ENCODE results near the gene PVR.
"Not testable (repeated sequence)": the region's sequence is repeated elsewhere in the genome, so short reads cannot be mapped to it uniquely, and the experiment has no call there.

The PVR gene

DNA sequence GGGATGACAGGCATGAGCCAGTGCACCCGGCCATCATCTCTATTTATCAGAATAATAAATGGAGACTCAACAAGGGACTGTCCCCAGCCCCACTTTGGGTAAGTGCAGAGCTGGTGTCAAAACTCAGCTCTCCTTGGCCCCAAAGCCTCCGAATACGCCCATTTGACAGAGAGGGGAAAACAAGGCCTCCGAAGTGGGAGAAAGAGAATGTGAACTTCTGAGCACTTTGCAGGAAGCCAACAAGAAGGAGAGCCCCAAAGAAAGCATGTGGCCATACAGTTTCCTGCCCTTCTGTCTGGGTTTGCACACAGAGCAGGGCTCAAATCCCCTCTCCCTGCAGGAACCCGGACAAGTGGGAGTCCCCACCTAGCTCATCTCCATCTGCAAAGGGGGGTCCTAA, 56.8 kb downstream of the PVR start:
- no peak for FAIRE-seq
- TF ChIP-seq POLR2A (IDR thresholded peaks at IDR 0.05; ENCODE audit: low read depth, low read length) = no peak
- DNase-seq (ENCODE audit: insufficient read length, low spot score) = no peak

DNA sequence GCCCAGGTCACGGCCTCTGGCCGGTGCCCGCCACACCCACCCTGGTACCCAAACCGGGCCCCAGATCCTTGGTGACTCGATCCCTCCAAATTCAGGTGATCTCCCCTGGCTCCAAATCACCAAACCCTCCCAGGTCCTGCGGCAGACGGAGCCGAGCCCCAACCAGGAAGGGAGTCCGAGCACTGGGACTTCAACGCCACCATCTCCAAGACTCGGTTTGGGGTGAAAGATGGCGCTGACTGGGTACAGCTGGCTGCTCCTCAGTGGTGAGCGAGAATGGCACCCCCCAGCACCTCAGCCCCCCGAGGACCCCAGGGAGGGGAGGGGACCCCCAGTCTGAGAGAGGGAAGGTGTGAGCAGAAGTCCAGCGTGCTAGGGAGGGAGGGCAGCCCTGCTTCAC, 57.5 kb downstream of the PVR start:
- FAIRE-seq = no peak
- TF ChIP-seq POLR2A (IDR thresholded peaks at IDR 0.05; ENCODE audit: low read depth, low read length) = no peak

GRCh38 chr19:44702551-44703176, 59.0 kb downstream of the PVR start:
- TF ChIP-seq POLR2A (IDR thresholded peaks at IDR 0.05; ENCODE audit: low read depth, low read length) = no peak
- DNase-seq (ENCODE audit: insufficient read length, low spot score) (no peak), FAIRE-seq (no peak)

More for the DNA sequence above, 57.5 kb downstream of the PVR start:
- DNase-seq (ENCODE audit: insufficient read length, low spot score) = no peak

DNA sequence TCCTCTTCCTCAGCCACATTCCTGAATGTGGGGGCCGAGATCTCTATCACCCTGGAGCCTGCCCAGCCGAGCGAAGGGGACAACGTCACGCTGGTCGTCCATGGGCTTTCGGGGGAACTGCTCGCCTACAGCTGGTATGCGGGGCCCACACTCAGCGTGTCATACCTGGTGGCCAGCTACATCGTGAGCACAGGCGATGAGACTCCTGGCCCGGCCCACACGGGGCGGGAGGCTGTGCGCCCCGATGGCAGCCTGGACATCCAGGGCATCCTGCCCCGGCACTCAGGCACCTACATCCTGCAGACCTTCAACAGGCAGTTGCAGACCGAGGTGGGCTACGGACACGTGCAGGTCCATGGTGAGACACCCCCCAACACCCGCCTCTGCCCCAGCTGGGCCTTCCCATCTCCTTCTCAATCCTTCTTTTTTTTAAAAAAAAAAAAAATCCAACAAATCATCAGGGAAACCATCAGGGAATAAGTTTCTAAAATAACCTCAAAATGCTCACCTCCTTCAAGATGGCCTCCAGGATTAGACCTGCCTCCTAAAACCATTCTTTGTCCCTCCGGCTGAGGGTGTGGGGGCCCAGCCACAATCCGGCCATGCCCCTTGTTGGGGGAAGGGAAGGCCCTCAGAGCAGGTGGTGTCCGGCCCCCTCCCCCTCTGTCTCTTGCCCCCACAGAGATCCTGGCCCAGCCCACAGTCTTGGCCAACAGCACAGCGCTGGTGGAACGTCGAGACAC, 59.8 kb downstream of the PVR start:
- no peak for TF ChIP-seq POLR2A (IDR thresholded peaks at IDR 0.05; ENCODE audit: low read depth, low read length)
- DNase-seq (ENCODE audit: insufficient read length, low spot score) (no peak), FAIRE-seq (no peak)

DNA sequence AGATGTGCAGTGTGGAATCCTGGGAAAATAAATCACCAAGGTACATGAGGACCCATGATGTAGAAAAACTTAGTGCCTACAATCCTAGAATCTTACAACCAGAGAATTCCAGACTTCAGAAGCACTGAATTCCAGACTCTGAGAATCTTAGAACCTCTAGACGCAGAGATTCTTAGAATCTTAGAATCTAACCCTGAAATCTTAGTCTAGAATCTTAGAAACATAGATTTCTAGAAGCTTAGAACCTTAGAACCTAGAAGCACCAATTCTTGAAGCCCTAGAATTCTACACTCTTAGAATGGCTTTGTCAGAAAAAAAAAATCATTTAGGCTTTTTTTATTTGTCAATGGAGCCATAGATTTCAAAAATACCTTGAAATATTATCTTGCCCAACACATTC, 61.3 kb downstream of the PVR start:
- FAIRE-seq (no peak), DNase-seq (ENCODE audit: insufficient read length, low spot score) (no peak)
- no peak for TF ChIP-seq POLR2A (IDR thresholded peaks at IDR 0.05; ENCODE audit: low read depth, low read length)

DNA sequence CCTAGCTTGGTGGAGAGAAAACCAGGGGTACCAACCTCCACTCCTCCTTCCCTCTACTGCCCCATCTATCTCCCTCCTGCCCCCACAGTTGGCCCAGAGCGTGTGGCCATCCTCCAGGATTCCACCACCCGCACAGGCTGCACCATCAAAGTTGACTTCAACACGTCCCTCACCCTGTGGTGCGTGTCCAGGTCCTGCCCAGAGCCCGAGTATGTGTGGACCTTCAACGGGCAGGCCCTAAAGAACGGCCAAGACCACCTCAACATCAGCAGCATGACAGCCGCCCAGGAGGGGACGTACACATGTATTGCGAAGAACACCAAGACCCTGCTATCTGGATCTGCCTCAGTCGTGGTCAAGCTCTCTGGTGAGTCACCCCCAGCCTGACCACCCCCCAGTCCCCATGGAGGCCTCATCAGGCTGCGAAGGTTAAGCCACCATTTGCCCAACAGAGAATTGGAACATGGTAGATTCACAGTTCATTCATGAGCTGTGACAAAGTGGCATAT, 61.8 kb downstream of the PVR start:
- DNase-seq (ENCODE audit: insufficient read length, low spot score) (no peak), FAIRE-seq (no peak)
- no peak for TF ChIP-seq POLR2A (IDR thresholded peaks at IDR 0.05; ENCODE audit: low read depth, low read length)

DNA sequence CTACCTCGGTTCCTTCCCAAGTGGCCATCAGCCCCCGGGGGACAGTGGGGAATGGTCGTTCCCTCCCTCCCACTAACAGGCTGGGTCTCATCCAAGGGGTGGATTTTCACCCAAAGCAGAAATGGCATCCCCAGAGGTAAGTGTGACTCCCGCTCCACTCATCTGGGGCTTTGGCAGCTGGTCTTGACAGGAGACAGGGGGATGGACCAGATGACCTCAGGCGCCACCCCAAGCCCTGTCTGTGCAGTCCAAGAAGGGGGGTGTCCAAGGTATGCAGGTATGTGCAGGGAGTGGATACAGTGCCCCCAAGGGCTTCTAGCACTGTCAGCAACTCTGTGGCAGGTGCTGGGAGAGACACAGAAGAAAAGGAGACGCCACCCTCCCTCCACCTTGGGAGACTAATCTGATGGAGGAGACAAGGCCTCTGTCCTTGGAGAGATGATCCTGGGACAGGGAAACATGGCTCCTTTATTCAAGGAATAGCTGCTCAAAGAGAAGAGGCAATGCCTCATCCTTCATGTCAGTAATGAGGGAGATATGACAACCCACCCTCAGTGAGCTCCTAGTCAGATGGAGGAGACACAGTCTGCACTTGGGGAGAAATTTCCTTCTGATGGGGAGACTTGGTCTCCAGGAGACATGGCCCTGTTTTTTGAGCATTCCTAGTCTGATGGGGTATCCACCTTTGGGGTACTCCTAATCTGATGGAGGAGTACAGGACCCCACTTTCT, 63.0 kb downstream of the PVR start:
- TF ChIP-seq POLR2A (IDR thresholded peaks at IDR 0.05; ENCODE audit: low read depth, low read length) = no peak
- DNase-seq (ENCODE audit: insufficient read length, low spot score) = no peak
- no peak for FAIRE-seq

GRCh38 chr19:44707794-44708193, 64.1 kb downstream of the PVR start:
- no peak for DNase-seq (ENCODE audit: insufficient read length, low spot score)
- no peak for FAIRE-seq
- no peak for TF ChIP-seq POLR2A (IDR thresholded peaks at IDR 0.05; ENCODE audit: low read depth, low read length)

DNA sequence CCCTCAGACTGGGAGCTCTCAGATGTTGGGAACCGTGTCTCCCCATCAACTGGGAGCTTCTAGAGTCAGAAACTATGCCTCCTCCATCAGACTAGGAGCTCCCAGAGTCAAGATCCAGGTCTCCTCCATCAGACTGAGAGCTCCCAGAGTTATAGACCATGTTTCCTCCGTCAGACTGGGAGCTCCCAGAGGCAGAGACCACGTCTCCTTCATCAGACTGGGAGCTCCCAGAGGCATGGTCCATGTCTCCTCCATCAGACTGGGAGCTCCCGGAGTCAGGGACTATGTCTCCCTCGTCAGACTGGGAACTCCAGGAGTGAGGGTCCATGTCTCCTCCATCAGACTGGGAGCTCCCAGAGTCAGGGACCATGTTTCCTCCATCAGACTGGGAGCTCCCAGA, 65.2 kb downstream of the PVR start:
- no peak for TF ChIP-seq POLR2A (IDR thresholded peaks at IDR 0.05; ENCODE audit: low read depth, low read length)
- DNase-seq (ENCODE audit: insufficient read length, low spot score) = no peak
- FAIRE-seq = no peak

DNA sequence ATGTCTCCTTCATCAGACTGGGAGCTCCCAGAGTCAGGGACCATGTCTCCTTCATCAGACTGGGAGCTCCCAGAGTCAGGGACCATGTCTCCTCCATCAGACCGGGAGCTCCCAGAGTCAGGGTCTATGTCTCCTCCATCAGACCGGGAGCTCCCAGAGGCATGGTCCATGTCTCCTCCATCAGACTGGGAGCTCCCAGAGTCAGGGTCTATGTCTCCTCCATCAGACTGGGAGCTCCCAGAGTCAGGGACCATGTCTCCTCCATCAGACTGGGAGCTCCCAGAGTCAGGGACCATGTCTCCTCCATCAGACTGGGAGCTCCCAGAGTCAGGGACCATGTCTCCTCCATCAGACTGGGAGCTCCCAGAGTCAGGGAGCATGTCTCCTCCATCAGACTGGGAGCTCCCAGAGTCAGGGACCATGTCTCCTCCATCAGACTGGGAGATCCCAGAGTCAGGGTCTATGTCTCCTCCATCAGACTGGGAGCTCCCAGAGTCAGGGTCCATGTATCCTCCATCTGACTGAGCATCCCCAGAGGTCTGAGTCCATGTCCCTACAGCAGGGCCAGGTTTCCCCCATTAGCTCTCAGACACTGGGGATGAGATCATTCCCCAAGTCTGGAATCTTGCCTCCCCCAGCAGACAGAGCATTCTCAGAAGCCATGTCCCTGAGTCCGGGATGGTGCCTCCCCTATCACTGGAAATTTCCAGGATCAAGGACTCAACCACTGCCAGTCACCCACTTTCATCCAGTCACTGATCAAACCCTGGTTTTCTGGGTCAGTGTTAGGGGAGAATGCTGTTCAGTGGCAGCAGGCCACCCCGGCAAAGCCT, 65.9 kb downstream of the PVR start:
- DNase-seq (ENCODE audit: insufficient read length, low spot score); FAIRE-seq: not testable (repeated sequence)

DNA sequence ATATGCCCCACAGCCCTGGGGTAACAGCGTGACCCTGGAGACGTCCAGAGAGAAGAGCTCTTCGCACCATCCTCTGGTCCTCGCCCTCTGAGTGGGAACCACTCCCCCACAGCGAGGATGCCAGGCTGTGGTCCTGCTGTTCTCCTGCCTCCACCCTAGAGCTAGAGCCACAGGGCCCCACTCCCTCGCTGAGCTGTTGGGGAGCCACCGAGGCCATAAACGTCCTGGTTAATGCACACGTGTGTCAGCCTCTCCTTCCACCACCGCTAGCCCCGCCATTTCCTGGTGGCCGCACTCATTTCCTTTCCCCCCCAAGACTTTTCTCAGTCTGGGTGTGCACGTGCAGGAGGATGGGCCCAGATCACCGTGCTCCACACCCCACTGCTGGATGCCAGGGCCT, 66.8 kb downstream of the PVR start:
- FAIRE-seq = no peak
- no peak for DNase-seq (ENCODE audit: insufficient read length, low spot score)

GRCh38 chr19:44712864-44713515, 69.3 kb downstream of the PVR start:
- FAIRE-seq (no peak), DNase-seq (ENCODE audit: insufficient read length, low spot score) (no peak)
- TF ChIP-seq POLR2A (IDR thresholded peaks at IDR 0.05; ENCODE audit: low read depth, low read length) = no peak

More for the DNA sequence above, 66.8 kb downstream of the PVR start:
- TF ChIP-seq POLR2A (IDR thresholded peaks at IDR 0.05; ENCODE audit: low read depth, low read length) = no peak

Data from H54 (cell line).